Right renal cortex interstitium (tissue), 3 donors: ENCODE data around the gene FNDC3A. TPM values are rescaled to one million over a fixed set of nuclear protein-coding genes. Genes with fewer than 3 reads are reported as not detected.

Source experiments
- DNase-seq, 3 donors: peaks; one replicate each; pipeline ENCODE4 v3.0.0-alpha.2; 2013; ENCODE audit warnings: low read depth in 3 of 3, low spot score in 2 of 3
- polyA plus RNA-seq, 3 donors: library from polyadenylated mRNA; unstranded; fragments of 120-200 nt; gene quantifications; one replicate each; pipeline ENCODE4 v1.2.1, GENCODE V29; 2013; ENCODE audit not compliant: insufficient read length in 3 of 3

The FNDC3A gene
- polyA plus RNA-seq, 3 donors = 77.8 to 85.5 (median 79.1) TPM

- DNase-seq = no peak
These were observed 237.8 kb downstream of the FNDC3A start for GRCh38 chr13:49213539-49213938.

- DNase-seq = no peak
These were observed 238.5 kb downstream of the FNDC3A start for GRCh38 chr13:49213997-49214916.

GRCh38 chr13:49214917-49215376 is 239.2 kb downstream of the FNDC3A start:
- DNase-seq = no peak

GRCh38 chr13:49216334-49216733 is 240.6 kb downstream of the FNDC3A start:
- DNase-seq = no peak

- no peak for DNase-seq
These were observed 242.3 kb downstream of the FNDC3A start for GRCh38 chr13:49217962-49218492.

GRCh38 chr13:49218493-49219051 is 242.9 kb downstream of the FNDC3A start:
- no peak for DNase-seq

GRCh38 chr13:49219647-49220035 is 243.9 kb downstream of the FNDC3A start:
- DNase-seq = no peak

GRCh38 chr13:49220036-49220855 is 244.5 kb downstream of the FNDC3A start, which contains the start of gene MLNR:
TSS of gene MLNR (plus strand) at chr13:49220338. CDS start at chr13:49220338, 0 bp downstream.
- DNase-seq = peak in 1 of 3 donors; percentile 29

GRCh38 chr13:49220856-49221589 is 245.3 kb downstream of the FNDC3A start:
- DNase-seq = no peak

- DNase-seq = no peak
These were observed 245.9 kb downstream of the FNDC3A start for GRCh38 chr13:49221590-49221965.

GRCh38 chr13:49225223-49226042 is 249.7 kb downstream of the FNDC3A start:
- DNase-seq = no peak

GRCh38 chr13:49226613-49227012 is 250.9 kb downstream of the FNDC3A start:
- DNase-seq = no peak

GRCh38 chr13:49234741-49235140 is 259.0 kb downstream of the FNDC3A start:
- DNase-seq = no peak

- no peak for DNase-seq
These were observed 260.2 kb downstream of the FNDC3A start for GRCh38 chr13:49235856-49236431.

GRCh38 chr13:49238621-49239020 is 262.9 kb downstream of the FNDC3A start:
- DNase-seq = no peak

GRCh38 chr13:49240017-49240416 is 264.3 kb downstream of the FNDC3A start:
- no peak for DNase-seq

GRCh38 chr13:49241296-49241695 is 265.6 kb downstream of the FNDC3A start:
- no peak for DNase-seq

- DNase-seq = no peak
These were observed 269.4 kb downstream of the FNDC3A start for GRCh38 chr13:49245101-49245500.
